SK-N-SH (cell line): ENCODE data around the gene NTMT1.

Source experiments
- CTCF ChIP-seq: fragments of 200-600 bp; sonication (generic); IDR thresholded peaks from 2 replicates; pipeline ENCODE4 v1.6.1; 2017; ENCODE audit warnings: antibody characterized with exemption, mild to moderate bottlenecking, moderate library complexity
- EP300 ChIP-seq, 2 experiments: IDR thresholded peaks; 2 replicates each; pipeline versions ENCODE4 v1.4.0 to v1.6.1; 2012; ENCODE audit warnings: borderline replicate concordance in 1 of 2, low read depth in 1 of 2, low read length in 1 of 2
- EZH2phosphoT487 ChIP-seq: fragments of 200-600 bp; sonication (generic); IDR thresholded peaks from 2 replicates; pipeline ENCODE4 v1.6.1; 2017; ENCODE audit warnings: low read depth, mixed run types, mild to moderate bottlenecking, antibody characterized with exemption, moderate library complexity, borderline replicate concordance
- GABPA ChIP-seq: IDR thresholded peaks from 2 replicates; pipeline ENCODE4 v1.4.0; 2012; ENCODE audit warnings: low read depth, mild to moderate bottlenecking
- MAX ChIP-seq: IDR thresholded peaks from 2 replicates; pipeline ENCODE4 v1.4.0; 2012; ENCODE audit warnings: low read depth
- MEF2A ChIP-seq: IDR thresholded peaks from 2 replicates; pipeline ENCODE4 v1.4.0; 2012; ENCODE audit warnings: low read depth, borderline replicate concordance
- NRF1 ChIP-seq: IDR thresholded peaks from 2 replicates; pipeline ENCODE4 v1.6.1; 2012; ENCODE audit warnings: low read depth, mild to moderate bottlenecking, low read length
- PBX3 ChIP-seq: IDR thresholded peaks from 2 replicates; pipeline ENCODE4; 2012
- POLR2AphosphoS5 ChIP-seq: IDR thresholded peaks from 2 replicates; pipeline ENCODE4 v1.6.1; 2012; ENCODE audit warnings: low read depth, low read length
- RXRA ChIP-seq: IDR thresholded peaks from 2 replicates; pipeline ENCODE4 v1.4.0; 2012; ENCODE audit warnings: low read depth, mild to moderate bottlenecking, borderline replicate concordance
- USF2 ChIP-seq: fragments of 150-350 bp; IDR thresholded peaks from 2 replicates; pipeline ENCODE4 v1.6.1; 2017; ENCODE audit warnings: antibody characterized with exemption, low read length, low read depth, borderline replicate concordance

- TF ChIP-seq POLR2AphosphoS5 = no peak
- TF ChIP-seq CTCF = no peak
- no peak for TF ChIP-seq MAX
- TF ChIP-seq EP300 (IDR thresholded peaks at IDR 0.05; ENCODE audit: borderline replicate concordance in 1 of 2, low read depth in 1 of 2, low read length in 1 of 2) = no peak
- TF ChIP-seq RXRA = no peak
- TF ChIP-seq PBX3 = no peak
- no peak for TF ChIP-seq USF2
- TF ChIP-seq NRF1 = no peak
- TF ChIP-seq MEF2A = no peak
- no peak for TF ChIP-seq GABPA
- TF ChIP-seq EZH2phosphoT487 = no peak
Observed at GRCh38 chr9:129635099-129636065, 9.4 kb downstream of the NTMT1 start.
